Neural progenitor cell (in vitro differentiated cells): ENCODE results near the gene ROR2. TPM values are rescaled to one million over a fixed set of nuclear protein-coding genes. Genes with fewer than 3 reads are reported as not detected.
A peak's percentile ranks its signal among the peaks of the same experiment; 100 is the strongest.

Source experiments
- DNase-seq: peaks from one replicate; pipeline ENCODE4 v3.0.0-alpha.2; 2016; ENCODE audit warnings: low spot score
- H2AFZ ChIP-seq: fragments of 200-600 bp; sonication (generic); replicated peaks from 2 replicates; pipeline ENCODE4 v1.6.1; 2016; ENCODE audit warnings: antibody characterized with exemption
- H3F3A ChIP-seq: fragments of 200-600 bp; sonication (generic); 2 replicates; pipeline ENCODE4 v1.6.1; 2016; ENCODE audit warnings: antibody characterized with exemption, low read depth
- H3K27ac ChIP-seq: fragments of 200-600 bp; sonication (generic); 2 replicates; pipeline ENCODE4 v1.5.1; 2016; ENCODE audit warnings: mild to moderate bottlenecking
- H3K27me3 ChIP-seq: fragments of 200-600 bp; sonication (generic); 2 replicates; pipeline ENCODE4 v1.6.1; 2016; ENCODE audit warnings: mild to moderate bottlenecking, moderate library complexity
- H3K36me3 ChIP-seq: fragments of 200-600 bp; sonication (generic); 2 replicates; pipeline ENCODE4 v1.5.1; 2016
- H3K4me1 ChIP-seq: fragments of 200-600 bp; sonication (generic); 2 replicates; pipeline ENCODE4 v1.6.1; 2016; ENCODE audit warnings: mixed run types
- H3K4me2 ChIP-seq: fragments of 200-600 bp; sonication (generic); 2 replicates; pipeline ENCODE4 v1.6.1; 2016
- H3K4me3 ChIP-seq: fragments of 200-600 bp; sonication (generic); 2 replicates; pipeline ENCODE4 v1.5.1; 2016
- H3K79me2 ChIP-seq: fragments of 200-600 bp; sonication (generic); 2 replicates; pipeline ENCODE4 v1.6.1; 2016; ENCODE audit warnings: low read depth
- H3K9ac ChIP-seq: fragments of 200-600 bp; sonication (generic); 2 replicates; pipeline ENCODE4 v1.6.1; 2016
- H3K9me3 ChIP-seq: fragments of 200-600 bp; sonication (generic); 2 replicates; pipeline ENCODE4 v1.5.1; 2016; ENCODE audit warnings: low read depth
- H4K20me1 ChIP-seq: fragments of 200-600 bp; sonication (generic); 2 replicates; pipeline ENCODE4 v1.6.1; 2016; ENCODE audit warnings: low read depth
- H3K27ac Mint-ChIP-seq: 3 replicates; pipeline ENCODE4 v1.8.0; 2021; ENCODE audit warnings: mixed read lengths
- H3K27me3 Mint-ChIP-seq: 2 replicates; pipeline ENCODE4 v1.8.0; 2022; ENCODE audit warnings: low read depth, mild to moderate bottlenecking, inconsistent platforms, moderate library complexity, mixed read lengths; ENCODE audit not compliant: insufficient read depth
- H3K36me3 Mint-ChIP-seq: 3 replicates; pipeline ENCODE4 v1.8.0; 2021; ENCODE audit warnings: mixed read lengths
- H3K4me1 Mint-ChIP-seq: 3 replicates; pipeline ENCODE4 v1.8.0; 2021; ENCODE audit warnings: mixed read lengths
- H3K4me3 Mint-ChIP-seq: 3 replicates; pipeline ENCODE4 v1.8.0; 2021; ENCODE audit warnings: mild to moderate bottlenecking, moderate library complexity, mixed read lengths
- H3K9me3 Mint-ChIP-seq: 3 replicates; pipeline ENCODE4 v1.8.0; 2020; ENCODE audit warnings: mixed read lengths
- EZH2 ChIP-seq: fragments of 200-600 bp; sonication (generic); IDR thresholded peaks from 2 replicates; pipeline ENCODE4 v1.6.1; 2017; ENCODE audit warnings: antibody characterized with exemption, mild to moderate bottlenecking, moderate library complexity
- EZH2phosphoT487 ChIP-seq: fragments of 200-600 bp; sonication (generic); IDR thresholded peaks from 2 replicates; pipeline ENCODE4 v1.6.1; 2017; ENCODE audit warnings: antibody characterized with exemption
- total RNA-seq: library from RNA; depleted of rRNA; stranded (reverse); fragments of >200 nt; gene quantifications from 2 replicates; pipeline ENCODE4 v1.2.3, GENCODE V29; 2015; ENCODE audit warnings: low replicate concordance
- TF ChIP-seq, protein P1 (sequence below): fragments of 200-600 bp; sonication (generic); IDR thresholded peaks from 2 replicates; pipeline ENCODE4 v1.5.1; 2017; ENCODE audit warnings: antibody characterized with exemption, mild to moderate bottlenecking

The ROR2 gene
- total RNA-seq, 1 donor from 2014 or later = 20.1 TPM

DNA sequence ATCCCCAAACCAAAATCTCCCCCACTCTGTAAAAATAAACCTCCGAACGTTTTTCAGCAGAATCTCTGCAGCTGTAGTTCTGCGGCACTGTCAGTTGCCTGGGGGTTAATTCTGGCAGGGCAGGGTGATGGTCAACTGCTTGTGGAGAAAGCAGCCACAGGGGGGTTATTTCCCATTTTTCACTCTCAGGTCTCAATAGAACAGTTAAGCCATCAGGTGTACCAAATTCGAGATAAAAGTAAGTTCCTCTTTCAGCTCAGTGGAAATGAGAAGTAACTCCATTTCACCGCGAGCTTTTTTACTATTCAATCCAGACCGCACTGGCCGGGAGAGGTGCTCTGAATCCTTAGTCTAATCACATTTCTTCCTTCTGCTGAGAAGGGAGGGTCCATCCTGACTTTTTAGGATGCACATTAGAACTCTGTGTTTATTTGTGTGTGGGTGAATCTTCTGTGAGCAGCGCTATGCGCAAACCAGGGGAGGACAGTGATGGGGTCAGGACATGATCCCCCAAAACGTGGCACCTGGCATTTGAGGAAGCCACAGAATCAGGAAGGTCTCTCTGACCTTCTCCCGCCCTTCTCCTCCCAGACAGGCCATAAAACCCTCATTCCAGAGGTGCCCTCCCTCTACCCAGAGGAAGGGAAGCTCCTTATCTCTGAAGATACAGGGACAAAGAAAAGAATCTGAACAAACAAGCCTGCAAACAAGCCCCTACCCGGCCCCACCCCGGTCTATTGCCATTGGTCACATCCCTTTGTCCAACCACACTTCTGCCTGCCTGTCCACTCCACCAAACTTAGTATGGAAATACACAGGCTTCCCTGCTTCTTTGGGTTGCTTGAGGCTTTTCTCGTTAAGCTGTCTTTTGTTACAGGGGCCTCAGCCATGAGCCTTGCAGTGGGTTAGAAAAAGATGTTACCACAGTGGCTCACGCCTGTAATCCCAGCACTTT lies 229.0 kb downstream of the ROR2 start:
- no peaks in the 10 kb centered on the region for H3K36me3 ChIP-seq
- no peaks in the 10 kb centered on the region for H3K79me2 ChIP-seq
- H3K27ac ChIP-seq = no peak overlapping the region
- Mint-ChIP-seq H3K27me3 (peaks cover 4% of the 10 kb centered on the region), H3K4me1 (no peaks in the 10 kb centered on the region), H3K4me3 (no peak overlapping the region), H3K36me3 (peaks cover 20% of the 10 kb centered on the region), H3K9me3 (peaks cover 5% of the 10 kb centered on the region), H3K27ac (no peak overlapping the region)
- no peak overlapping the region for H3K4me3 ChIP-seq
- H3K9me3 ChIP-seq = no peaks in the 10 kb centered on the region
- H3K9ac ChIP-seq = no peak overlapping the region
- H3K27me3 ChIP-seq = no peaks in the 10 kb centered on the region
- DNase-seq = peak; percentile 56
- H3K4me1 ChIP-seq = peaks cover 10% of the 10 kb centered on the region
- TF ChIP-seq, protein P1, sequence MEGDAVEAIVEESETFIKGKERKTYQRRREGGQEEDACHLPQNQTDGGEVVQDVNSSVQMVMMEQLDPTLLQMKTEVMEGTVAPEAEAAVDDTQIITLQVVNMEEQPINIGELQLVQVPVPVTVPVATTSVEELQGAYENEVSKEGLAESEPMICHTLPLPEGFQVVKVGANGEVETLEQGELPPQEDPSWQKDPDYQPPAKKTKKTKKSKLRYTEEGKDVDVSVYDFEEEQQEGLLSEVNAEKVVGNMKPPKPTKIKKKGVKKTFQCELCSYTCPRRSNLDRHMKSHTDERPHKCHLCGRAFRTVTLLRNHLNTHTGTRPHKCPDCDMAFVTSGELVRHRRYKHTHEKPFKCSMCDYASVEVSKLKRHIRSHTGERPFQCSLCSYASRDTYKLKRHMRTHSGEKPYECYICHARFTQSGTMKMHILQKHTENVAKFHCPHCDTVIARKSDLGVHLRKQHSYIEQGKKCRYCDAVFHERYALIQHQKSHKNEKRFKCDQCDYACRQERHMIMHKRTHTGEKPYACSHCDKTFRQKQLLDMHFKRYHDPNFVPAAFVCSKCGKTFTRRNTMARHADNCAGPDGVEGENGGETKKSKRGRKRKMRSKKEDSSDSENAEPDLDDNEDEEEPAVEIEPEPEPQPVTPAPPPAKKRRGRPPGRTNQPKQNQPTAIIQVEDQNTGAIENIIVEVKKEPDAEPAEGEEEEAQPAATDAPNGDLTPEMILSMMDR = no peak
- TF ChIP-seq EZH2 (no peak), EZH2phosphoT487 (no peak)
- H3F3A ChIP-seq = peaks cover 13% of the 10 kb centered on the region
- no peak overlapping the region for H2AFZ ChIP-seq
- no peaks in the 10 kb centered on the region for H4K20me1 ChIP-seq
- H3K4me2 ChIP-seq = no peak overlapping the region

DNA sequence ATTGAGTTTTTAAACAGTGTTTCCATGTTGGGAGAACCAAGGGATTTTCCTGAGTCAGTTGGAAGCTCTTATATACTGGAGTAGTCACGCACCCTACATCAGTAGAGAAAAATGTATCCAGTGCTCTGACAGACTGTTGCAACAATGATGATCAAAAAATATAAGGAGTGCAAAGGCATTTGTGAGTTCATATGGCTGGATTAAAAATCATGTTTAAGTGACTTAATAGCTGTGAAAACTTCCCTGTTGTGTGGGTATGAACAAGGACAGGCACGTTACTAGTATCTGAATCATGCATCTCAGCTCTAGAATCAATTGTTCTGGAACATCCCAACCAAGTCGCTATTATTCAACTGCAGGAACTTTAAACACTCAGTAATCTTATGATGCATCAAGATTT lies 229.7 kb downstream of the ROR2 start:
- Histone ChIP-seq H3K27ac (no peak overlapping the region), H4K20me1 (no peaks in the 10 kb centered on the region), H3K4me1 (peaks cover 10% of the 10 kb centered on the region), H3K9ac (no peak overlapping the region), H3K27me3 (no peaks in the 10 kb centered on the region), H3K9me3 (no peaks in the 10 kb centered on the region), H3K79me2 (no peaks in the 10 kb centered on the region), H3F3A (peaks cover 15% of the 10 kb centered on the region), H2AFZ (no peak overlapping the region), H3K4me2 (no peak overlapping the region), H3K36me3 (no peaks in the 10 kb centered on the region), H3K4me3 (no peak overlapping the region)
- DNase-seq = no peak
- H3K4me3 Mint-ChIP-seq = no peak overlapping the region
- TF ChIP-seq EZH2phosphoT487 = no peak
- TF ChIP-seq, protein P1 = no peak
- TF ChIP-seq EZH2 = no peak
- H3K27me3 Mint-ChIP-seq = peaks cover 4% of the 10 kb centered on the region
- H3K9me3 Mint-ChIP-seq = peaks cover 7% of the 10 kb centered on the region
- peaks cover 17% of the 10 kb centered on the region for H3K36me3 Mint-ChIP-seq
- H3K27ac Mint-ChIP-seq = no peak overlapping the region
- H3K4me1 Mint-ChIP-seq = no peaks in the 10 kb centered on the region

DNA sequence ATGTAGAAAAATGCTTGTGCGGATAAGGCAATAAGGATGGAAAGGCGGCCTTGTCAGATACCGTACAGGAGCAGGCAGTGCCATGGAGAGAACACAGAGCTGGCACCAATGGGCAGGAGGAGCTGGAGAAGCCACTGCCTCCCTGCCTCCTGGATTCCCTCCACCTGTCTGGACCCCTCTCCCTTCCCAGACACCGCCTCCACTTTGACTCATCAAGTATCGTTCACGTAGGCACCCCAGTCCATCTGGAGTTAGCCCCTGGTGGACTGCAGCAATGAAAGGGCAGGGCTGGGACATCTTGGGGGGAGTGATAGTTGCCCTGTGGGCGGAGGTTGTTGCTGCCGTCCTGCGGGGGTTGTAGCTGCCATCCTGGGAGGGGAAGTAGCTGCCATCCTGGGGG lies 232.0 kb downstream of the ROR2 start:
- Mint-ChIP-seq H3K27ac (no peak overlapping the region), H3K27me3 (peaks cover 7% of the 10 kb centered on the region), H3K4me1 (no peaks in the 10 kb centered on the region), H3K9me3 (peaks cover 7% of the 10 kb centered on the region), H3K4me3 (no peak overlapping the region), H3K36me3 (peaks cover 10% of the 10 kb centered on the region)
- no peaks in the 10 kb centered on the region for H3K27me3 ChIP-seq
- H3K4me3 ChIP-seq = no peak overlapping the region
- H3K27ac ChIP-seq = no peak overlapping the region
- peaks cover 29% of the 10 kb centered on the region for H3F3A ChIP-seq
- H3K79me2 ChIP-seq = no peaks in the 10 kb centered on the region
- H4K20me1 ChIP-seq = no peaks in the 10 kb centered on the region
- no peak overlapping the region for H3K9ac ChIP-seq
- DNase-seq = no peak
- H3K36me3 ChIP-seq = no peaks in the 10 kb centered on the region
- no peak for TF ChIP-seq EZH2
- no peak overlapping the region for H2AFZ ChIP-seq
- no peak overlapping the region for H3K4me2 ChIP-seq
- no peaks in the 10 kb centered on the region for H3K9me3 ChIP-seq
- H3K4me1 ChIP-seq = peaks cover 10% of the 10 kb centered on the region

DNA sequence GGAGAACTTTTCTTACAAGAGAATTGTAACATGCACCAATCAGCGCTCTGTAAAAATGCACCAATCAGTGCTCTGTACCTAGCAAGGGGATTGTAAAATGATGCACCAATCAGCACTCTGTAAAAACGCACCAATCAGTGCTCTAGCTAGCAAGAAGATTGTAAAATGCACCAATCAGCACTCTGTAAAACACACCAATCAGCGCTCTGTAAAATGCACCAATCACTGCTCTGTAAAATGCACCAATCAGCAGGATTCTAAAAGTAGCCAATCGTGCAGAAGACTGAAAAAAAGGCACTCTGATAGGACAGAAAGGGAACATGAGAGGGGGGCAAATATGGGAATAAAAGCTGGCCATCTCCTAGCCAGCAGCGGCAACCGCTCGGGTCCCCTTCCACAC lies 233.2 kb downstream of the ROR2 start:
- Histone ChIP-seq H3K9ac (no peak overlapping the region), H3K9me3 (no peaks in the 10 kb centered on the region), H3K4me3 (no peak overlapping the region), H3K4me1 (peaks cover 10% of the 10 kb centered on the region), H3K27ac (no peak overlapping the region), H3K36me3 (no peaks in the 10 kb centered on the region), H3K79me2 (no peaks in the 10 kb centered on the region), H4K20me1 (no peaks in the 10 kb centered on the region), H2AFZ (no peak overlapping the region), H3F3A (peaks cover 29% of the 10 kb centered on the region), H3K27me3 (no peaks in the 10 kb centered on the region), H3K4me2 (no peak overlapping the region)
- peaks cover 7% of the 10 kb centered on the region for H3K9me3 Mint-ChIP-seq
- H3K4me1 Mint-ChIP-seq = peaks cover 2% of the 10 kb centered on the region
- no peak for TF ChIP-seq EZH2
- TF ChIP-seq, protein P1 = no peak
- no peak for TF ChIP-seq EZH2phosphoT487
- H3K27ac Mint-ChIP-seq = no peak overlapping the region
- H3K27me3 Mint-ChIP-seq = peaks cover 7% of the 10 kb centered on the region
- H3K36me3 Mint-ChIP-seq = peaks cover under 1% of the 10 kb centered on the region
- no peak overlapping the region for H3K4me3 Mint-ChIP-seq
- DNase-seq = no peak
